HG02973 (cell line): ENCODE results near the gene LDAH.

Experiments used
- ATAC-seq: cut with Tn5 transposase; IDR thresholded peaks from one replicate; pipeline ENCODE4 v1.9.1; 2021; ENCODE audit warnings: moderate library complexity; ENCODE audit not compliant: unreplicated experiment

LDAH gene

GRCh38 chr2:20687260-20687832, 135.6 kb downstream of the LDAH start:
- ATAC-seq = no peak

GRCh38 chr2:20684581-20685063, 138.3 kb downstream of the LDAH start:
- ATAC-seq = no peak

GRCh38 chr2:20682167-20682920, 140.6 kb downstream of the LDAH start:
- no peak for ATAC-seq

GRCh38 chr2:20680744-20681375, 142.0 kb downstream of the LDAH start:
- ATAC-seq = no peak

GRCh38 chr2:20678780-20679179, 144.1 kb downstream of the LDAH start:
- no peak for ATAC-seq

- no peak for ATAC-seq
Measured at GRCh38 chr2:20678086-20678395, 144.9 kb downstream of the LDAH start.

GRCh38 chr2:20677301-20678085, 145.4 kb downstream of the LDAH start:
- no peak for ATAC-seq

- ATAC-seq = no peak
Measured at GRCh38 chr2:20676353-20677215, 146.3 kb downstream of the LDAH start.

GRCh38 chr2:20675701-20676352, 147.1 kb downstream of the LDAH start:
- ATAC-seq = no peak

- no peak for ATAC-seq
Measured at GRCh38 chr2:20674974-20675679, 147.8 kb downstream of the LDAH start.

GRCh38 chr2:20674309-20674965, 148.5 kb downstream of the LDAH start:
- ATAC-seq = no peak

- no peak for ATAC-seq
Measured at GRCh38 chr2:20673686-20674308, 149.1 kb downstream of the LDAH start.

GRCh38 chr2:20672201-20672951, 150.5 kb downstream of the LDAH start:
- no peak for ATAC-seq

GRCh38 chr2:20671736-20672080, 151.2 kb downstream of the LDAH start:
- no peak for ATAC-seq

GRCh38 chr2:20671036-20671735, 151.7 kb downstream of the LDAH start:
- no peak for ATAC-seq

- no peak for ATAC-seq
Measured at GRCh38 chr2:20670315-20671035, 152.4 kb downstream of the LDAH start.
